Stomach (tissue), 4 donors: ENCODE measurements around the gene ADAM11.

Source experiments
- EP300 ChIP-seq: sonication (generic); formaldehyde crosslinking; IDR thresholded peaks from one replicate; pipeline ENCODE4 v1.6.1; 2017; ENCODE audit warnings: antibody characterized with exemption
- POLR2A ChIP-seq, 4 donors: fragments of 450-650 bp; IDR thresholded peaks; one replicate each; pipeline ENCODE4 v1.6.1; 2016; ENCODE audit warnings: antibody characterized with exemption in 4 of 4, control low read depth in 2 of 4, mild to moderate bottlenecking in 1 of 4, moderate library complexity in 1 of 4
- POLR2AphosphoS5 ChIP-seq, 3 donors: sonication (generic); formaldehyde crosslinking; IDR thresholded peaks; one replicate each; pipeline ENCODE4 v1.6.1; 2016; ENCODE audit warnings: antibody characterized with exemption in 3 of 3
- TF ChIP-seq, protein P1 (sequence below), 7 experiments: fragments of 450-650 bp in 4 of 7; fragments of 200-600 bp in 3 of 7; sonication (generic) in 3 of 7; IDR thresholded peaks; one replicate each; pipeline ENCODE4 v1.5.1; 2016 to 2019; ENCODE audit warnings: antibody characterized with exemption in 7 of 7, control low read depth in 2 of 7, mild to moderate bottlenecking in 1 of 7

DNA sequence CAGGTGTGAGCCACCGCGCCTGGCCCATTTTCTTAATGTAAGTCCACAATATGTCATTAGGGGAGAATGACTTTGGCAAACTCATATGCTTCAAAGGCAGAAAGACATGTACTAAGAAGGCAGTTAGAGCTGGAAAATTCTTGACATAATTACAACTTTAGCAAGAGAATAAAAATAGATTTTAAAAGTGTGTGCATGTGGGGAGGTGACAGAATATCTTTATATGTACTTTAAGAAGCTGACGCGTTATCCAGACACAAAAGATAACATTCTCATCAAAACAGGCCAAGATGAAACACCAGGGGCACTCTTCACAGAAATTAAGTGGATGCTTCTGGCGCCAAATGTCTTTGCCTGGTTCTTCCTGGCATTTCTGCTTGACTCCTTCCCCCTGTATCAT, 43.1 kb downstream of the ADAM11 start:
- TF ChIP-seq POLR2A (IDR thresholded peaks at IDR 0.05) (no peak), POLR2AphosphoS5 (IDR thresholded peaks at IDR 0.05) (peak in 1 of 3 donors; percentile 22), EP300 (no peak)
- TF ChIP-seq, protein P1, sequence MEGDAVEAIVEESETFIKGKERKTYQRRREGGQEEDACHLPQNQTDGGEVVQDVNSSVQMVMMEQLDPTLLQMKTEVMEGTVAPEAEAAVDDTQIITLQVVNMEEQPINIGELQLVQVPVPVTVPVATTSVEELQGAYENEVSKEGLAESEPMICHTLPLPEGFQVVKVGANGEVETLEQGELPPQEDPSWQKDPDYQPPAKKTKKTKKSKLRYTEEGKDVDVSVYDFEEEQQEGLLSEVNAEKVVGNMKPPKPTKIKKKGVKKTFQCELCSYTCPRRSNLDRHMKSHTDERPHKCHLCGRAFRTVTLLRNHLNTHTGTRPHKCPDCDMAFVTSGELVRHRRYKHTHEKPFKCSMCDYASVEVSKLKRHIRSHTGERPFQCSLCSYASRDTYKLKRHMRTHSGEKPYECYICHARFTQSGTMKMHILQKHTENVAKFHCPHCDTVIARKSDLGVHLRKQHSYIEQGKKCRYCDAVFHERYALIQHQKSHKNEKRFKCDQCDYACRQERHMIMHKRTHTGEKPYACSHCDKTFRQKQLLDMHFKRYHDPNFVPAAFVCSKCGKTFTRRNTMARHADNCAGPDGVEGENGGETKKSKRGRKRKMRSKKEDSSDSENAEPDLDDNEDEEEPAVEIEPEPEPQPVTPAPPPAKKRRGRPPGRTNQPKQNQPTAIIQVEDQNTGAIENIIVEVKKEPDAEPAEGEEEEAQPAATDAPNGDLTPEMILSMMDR (IDR thresholded peaks at IDR 0.05) = no peak
